Measurements from ENCODE around the gene HLTF. TPM values are rescaled to one million over a fixed set of nuclear protein-coding genes. Genes with fewer than 3 reads are reported as not detected.
"Not testable (repeated sequence)": the region's sequence is repeated elsewhere in the genome, so short reads cannot be mapped to it uniquely, and the experiment has no call there.

The HLTF gene
- total and polyA plus RNA-seq, 8 donors: 27.5 to 60.3 (median 56.1) TPM

DNA sequence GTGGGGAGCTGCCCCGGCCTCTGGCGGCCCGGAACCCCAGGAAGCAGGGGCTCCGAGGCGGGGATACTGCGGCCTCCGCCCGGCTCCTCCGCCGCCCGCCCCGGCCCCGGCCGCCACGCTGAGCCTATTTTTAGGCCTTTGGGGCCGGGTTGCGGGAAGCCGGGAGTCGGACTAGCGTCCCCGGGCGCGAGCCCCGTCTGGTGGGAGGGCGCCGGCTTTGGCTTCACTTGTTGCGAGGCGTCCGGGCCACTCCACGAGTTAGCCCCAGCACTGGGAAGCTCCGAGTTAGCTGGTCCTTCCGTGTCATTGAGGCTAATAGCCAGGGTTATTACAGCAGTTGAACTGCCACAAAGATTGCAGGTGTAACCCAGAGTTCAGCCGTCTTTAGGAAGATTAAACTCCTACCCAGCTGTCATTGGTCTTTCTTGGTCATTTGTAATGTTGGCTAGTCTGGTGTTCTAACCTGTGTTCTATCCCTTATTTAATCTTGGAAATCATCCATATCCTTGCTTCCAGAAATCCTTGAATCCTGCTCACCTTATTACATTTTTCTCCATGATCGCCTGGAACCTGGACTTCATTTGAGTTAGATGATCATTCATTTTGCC, 94.2 kb downstream of the HLTF start:
- Histone ChIP-seq H3K4me1 (peaks cover 5 to 31% of the 10 kb centered on the region in 2 donors), H3K9me3 (no peaks in the 10 kb centered on the region), H3K4me3 (peak overlapping the region; percentile 77 to 90), H3K36me3 (peaks cover 0 to 30% of the 10 kb centered on the region in 2 donors), H3K27me3 (no peaks in the 10 kb centered on the region), H3K27ac (peak overlapping the region; percentile 94 to 98)
- intact Hi-C loops (cut with DNase I): no loop called here
- ATAC-seq (peak; percentile 58), DNase-seq (peak in 2 of 4 donors; percentile 36 to 46)
- TF ChIP-seq, protein P1, sequence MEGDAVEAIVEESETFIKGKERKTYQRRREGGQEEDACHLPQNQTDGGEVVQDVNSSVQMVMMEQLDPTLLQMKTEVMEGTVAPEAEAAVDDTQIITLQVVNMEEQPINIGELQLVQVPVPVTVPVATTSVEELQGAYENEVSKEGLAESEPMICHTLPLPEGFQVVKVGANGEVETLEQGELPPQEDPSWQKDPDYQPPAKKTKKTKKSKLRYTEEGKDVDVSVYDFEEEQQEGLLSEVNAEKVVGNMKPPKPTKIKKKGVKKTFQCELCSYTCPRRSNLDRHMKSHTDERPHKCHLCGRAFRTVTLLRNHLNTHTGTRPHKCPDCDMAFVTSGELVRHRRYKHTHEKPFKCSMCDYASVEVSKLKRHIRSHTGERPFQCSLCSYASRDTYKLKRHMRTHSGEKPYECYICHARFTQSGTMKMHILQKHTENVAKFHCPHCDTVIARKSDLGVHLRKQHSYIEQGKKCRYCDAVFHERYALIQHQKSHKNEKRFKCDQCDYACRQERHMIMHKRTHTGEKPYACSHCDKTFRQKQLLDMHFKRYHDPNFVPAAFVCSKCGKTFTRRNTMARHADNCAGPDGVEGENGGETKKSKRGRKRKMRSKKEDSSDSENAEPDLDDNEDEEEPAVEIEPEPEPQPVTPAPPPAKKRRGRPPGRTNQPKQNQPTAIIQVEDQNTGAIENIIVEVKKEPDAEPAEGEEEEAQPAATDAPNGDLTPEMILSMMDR (IDR thresholded peaks at IDR 0.05): no peak

DNA sequence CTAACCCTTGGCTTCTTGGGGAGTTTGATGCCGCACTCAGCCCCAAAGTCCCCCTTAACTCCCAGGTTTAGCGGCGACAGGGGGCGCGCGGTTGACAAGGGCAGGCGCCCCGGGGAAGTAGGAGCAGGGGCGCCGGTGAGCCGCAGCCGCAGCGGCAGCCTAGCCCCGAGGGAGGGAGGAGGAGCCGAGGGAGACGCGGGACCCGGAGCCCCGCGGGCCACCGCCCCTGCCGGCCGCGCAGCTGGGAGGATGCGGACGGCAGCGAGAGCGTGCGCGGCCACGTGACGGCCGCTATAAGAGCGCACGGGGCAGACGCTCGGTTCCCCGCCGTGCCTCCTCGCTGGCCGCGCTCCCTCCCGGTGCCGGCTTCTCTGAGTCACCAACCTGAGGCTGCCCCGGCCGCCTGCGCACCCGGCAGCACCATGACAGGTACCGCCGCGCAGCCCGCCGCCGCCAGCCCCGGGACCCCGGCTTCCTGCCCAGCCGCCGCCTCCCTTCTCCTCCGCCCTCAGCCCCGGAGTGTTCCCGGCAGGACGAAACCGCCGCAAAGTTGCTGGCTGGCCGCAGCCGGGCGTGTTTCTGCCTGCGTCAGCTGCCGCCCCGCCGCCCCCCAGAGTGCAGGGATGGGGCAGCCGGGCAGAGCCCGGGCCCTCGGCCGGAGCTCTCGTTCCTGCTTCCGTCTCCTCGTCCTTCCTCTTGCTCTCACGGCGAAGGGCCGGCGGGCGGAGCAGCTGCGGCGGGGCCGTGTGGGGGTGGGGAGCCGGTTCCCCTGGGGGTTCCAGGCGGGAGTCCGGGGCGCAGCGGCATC, 94.9 kb downstream of the HLTF start, which contains the start of gene GYG1:
Gene GYG1 (plus strand): TSS at position 322 of the 808 bp plus-strand sequence. CDS start 101 bp downstream, at position 423.
- DNase-seq: peak; percentile 78 to 97 (median 86)
- Histone ChIP-seq H3K27me3 (no peaks in the 10 kb centered on the region), H3K36me3 (peaks cover 0 to 23% of the 10 kb centered on the region in 2 donors), H3K9me3 (no peaks in the 10 kb centered on the region), H3K4me1 (peaks cover 5 to 28% of the 10 kb centered on the region in 2 donors), H3K27ac (peak within 1 kb of the TSS; percentile 94 to 98), H3K4me3 (peak within 1 kb of the TSS; percentile 77 to 90)
- intact Hi-C loops (cut with DNase I): no loop called here
- TF ChIP-seq, protein P1 (IDR thresholded peaks at IDR 0.05): peak; percentile 19 to 29
- ATAC-seq: peak; percentile 95

DNA sequence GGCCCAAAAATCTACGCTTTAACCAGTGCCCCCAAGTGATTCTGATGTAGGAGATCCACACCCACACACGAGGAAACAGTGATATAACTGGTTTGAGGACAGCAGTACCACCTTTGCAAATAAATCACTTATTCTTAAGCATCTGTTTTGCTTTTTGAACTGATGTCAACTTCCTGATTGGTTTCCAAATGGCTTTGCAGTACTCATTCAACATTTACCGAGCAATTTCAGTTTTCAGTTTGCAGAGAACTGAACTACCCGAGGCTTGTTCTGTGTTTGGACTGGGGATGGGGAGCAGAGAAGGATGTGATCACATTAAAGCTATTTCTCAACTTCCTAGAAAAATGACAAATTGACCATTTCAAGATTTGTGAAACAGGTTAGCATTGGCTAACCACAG, 96.1 kb downstream of the HLTF start:
- ATAC-seq: no peak
- intact Hi-C loops (cut with DNase I): no loop called here
- H3K36me3 ChIP-seq: peaks cover 0 to 11% of the 10 kb centered on the region in 2 donors
- peak overlapping the region in 1 of 2 donors; percentile 98 for H3K27ac ChIP-seq
- TF ChIP-seq, protein P1 (IDR thresholded peaks at IDR 0.05): no peak
- no peaks in the 10 kb centered on the region for H3K27me3 ChIP-seq
- H3K4me3 ChIP-seq: no peak overlapping the region
- H3K4me1 ChIP-seq: peaks cover 5 to 28% of the 10 kb centered on the region in 2 donors
- no peaks in the 10 kb centered on the region for H3K9me3 ChIP-seq
- DNase-seq: no peak

DNA sequence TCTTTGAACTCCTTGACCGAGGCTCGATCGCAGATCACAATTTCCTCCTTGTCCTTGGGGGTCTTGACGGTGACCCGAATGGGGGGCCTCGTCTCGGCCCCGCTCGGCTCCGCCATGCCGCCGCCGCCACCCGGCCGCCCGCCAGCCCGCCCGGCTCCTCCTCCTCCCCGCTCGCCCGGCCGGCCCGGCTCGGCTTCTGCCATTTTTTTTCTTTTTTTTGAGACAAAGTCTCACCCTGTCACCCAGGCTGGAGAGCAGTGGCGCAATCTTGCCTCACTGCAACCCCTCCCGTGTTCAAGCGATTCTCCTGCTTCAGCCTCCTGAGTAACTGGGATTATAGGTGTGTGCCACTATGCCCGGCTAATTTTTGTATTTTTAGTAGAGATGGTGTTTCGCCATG, 98.8 kb downstream of the HLTF start:
- H3K4me1 ChIP-seq: peaks cover 4 to 16% of the 10 kb centered on the region in 2 donors
- H3K27ac ChIP-seq; intact Hi-C loops (cut with DNase I); ATAC-seq; H3K27me3 ChIP-seq; H3K4me3 ChIP-seq; DNase-seq; H3K9me3 ChIP-seq; H3K36me3 ChIP-seq: not testable (repeated sequence)

- Histone ChIP-seq H3K4me3 (no peak overlapping the region), H3K36me3 (no peaks in the 10 kb centered on the region), H3K9me3 (no peaks in the 10 kb centered on the region), H3K27me3 (no peaks in the 10 kb centered on the region), H3K27ac (no peak overlapping the region), H3K4me1 (no peaks in the 10 kb centered on the region)
- ATAC-seq: no peak
- TF ChIP-seq, protein P1 (IDR thresholded peaks at IDR 0.05): no peak
- intact Hi-C loops (cut with DNase I): no loop called here
- DNase-seq: no peak
These were observed 105.1 kb downstream of the HLTF start for GRCh38 chr3:148981273-148981672.

Other genes starting within 250 kb of the HLTF start
- gene CPA3, start 221.2 kb downstream of the HLTF start, total RNA-seq: 10 to 100 TPM; 14.3 to 15.2 TPM
- gene CPA3, start 221.2 kb downstream of the HLTF start, polyA plus RNA-seq (ENCODE audit: insufficient read length in 6 of 6): under 1 TPM; 0.24 to 0.50 (median 0.32) TPM
- 10 to 100 TPM; 43.9 to 67.9 TPM for gene GYG1, start 95.0 kb downstream of the HLTF start, total RNA-seq
- gene GYG1, start 95.0 kb downstream of the HLTF start, polyA plus RNA-seq (ENCODE audit: insufficient read length in 6 of 6): 100 to 1,000 TPM; 149 to 202 (median 173) TPM
- 10 to 100 TPM; 26.2 to 28.7 TPM for gene HPS3, start 43.1 kb upstream of the HLTF start, total RNA-seq
- 10 to 100 TPM; 31.5 to 43.8 (median 36.0) TPM for gene HPS3, start 43.1 kb upstream of the HLTF start, polyA plus RNA-seq (ENCODE audit: insufficient read length in 6 of 6)
- 10 to 100 TPM in 1 of 2 donors, 1 to 10 TPM in 1; 5.8 to 15.4 TPM for gene CP, start 135.3 kb upstream of the HLTF start, total RNA-seq
- gene CP, start 135.3 kb upstream of the HLTF start, polyA plus RNA-seq (ENCODE audit: insufficient read length in 6 of 6): 10 to 100 TPM in 2 of 6 donors, 1 to 10 TPM in 4; 2.5 to 15.5 (median 6.7) TPM
- 1 to 10 TPM; 8.5 to 8.8 TPM for gene TM4SF18, start 247.1 kb upstream of the HLTF start, total RNA-seq
- 10 to 100 TPM in 3 of 6 donors, 1 to 10 TPM in 3; 9.4 to 13.3 (median 10.2) TPM for gene TM4SF18, start 247.1 kb upstream of the HLTF start, polyA plus RNA-seq (ENCODE audit: insufficient read length in 6 of 6)

Measured in left lung (tissue), 10 donors.